Activated CD8-positive, alpha-beta memory T cell treated with anti-CD3 and anti-CD28 coated beads, Interleukin-2, amount 50 U/mL, for 48 hours (primary cell): Measurements from ENCODE around the gene CISH.

Experiments
- DNase-seq: peaks from one replicate; pipeline ENCODE4 v3.0.0-alpha.2; 2020

Gene CISH

GRCh38 chr3:50568947-50569749 lies 42.4 kb downstream of the CISH start, which contains the start of gene HEMK1:
TSS of gene HEMK1 (plus strand) at chr3:50569522. CDS start at chr3:50571105, 1,583 bp downstream.
- peak; percentile 97 for DNase-seq

GRCh38 chr3:50567386-50568167 lies 44.0 kb downstream of the CISH start, which contains the start of gene C3orf18:
TSS of gene C3orf18 (minus strand) at chr3:50567747. CDS start at chr3:50565699, 2,048 bp downstream.
- peak; percentile 96 for DNase-seq

GRCh38 chr3:50567011-50567385 lies 44.6 kb downstream of the CISH start:
- DNase-seq = no peak

- no peak for DNase-seq
Measured at GRCh38 chr3:50564321-50564720, 47.3 kb downstream of the CISH start.

- DNase-seq = no peak
Measured at GRCh38 chr3:50563867-50564266, 47.7 kb downstream of the CISH start.

GRCh38 chr3:50562861-50563260 lies 48.7 kb downstream of the CISH start:
- no peak for DNase-seq

GRCh38 chr3:50559702-50560101 lies 51.9 kb downstream of the CISH start:
- DNase-seq = no peak

GRCh38 chr3:50557915-50558314 lies 53.7 kb downstream of the CISH start:
- DNase-seq = no peak

GRCh38 chr3:50557106-50557505 lies 54.5 kb downstream of the CISH start:
- no peak for DNase-seq
